NAMALWA (cell line): ENCODE data around the gene RGS11.

Experiments
- DNase-seq: peaks from one replicate; pipeline ENCODE4 v3.0.0-alpha.2; 2015; ENCODE audit warnings: low spot score

Gene RGS11

DNA sequence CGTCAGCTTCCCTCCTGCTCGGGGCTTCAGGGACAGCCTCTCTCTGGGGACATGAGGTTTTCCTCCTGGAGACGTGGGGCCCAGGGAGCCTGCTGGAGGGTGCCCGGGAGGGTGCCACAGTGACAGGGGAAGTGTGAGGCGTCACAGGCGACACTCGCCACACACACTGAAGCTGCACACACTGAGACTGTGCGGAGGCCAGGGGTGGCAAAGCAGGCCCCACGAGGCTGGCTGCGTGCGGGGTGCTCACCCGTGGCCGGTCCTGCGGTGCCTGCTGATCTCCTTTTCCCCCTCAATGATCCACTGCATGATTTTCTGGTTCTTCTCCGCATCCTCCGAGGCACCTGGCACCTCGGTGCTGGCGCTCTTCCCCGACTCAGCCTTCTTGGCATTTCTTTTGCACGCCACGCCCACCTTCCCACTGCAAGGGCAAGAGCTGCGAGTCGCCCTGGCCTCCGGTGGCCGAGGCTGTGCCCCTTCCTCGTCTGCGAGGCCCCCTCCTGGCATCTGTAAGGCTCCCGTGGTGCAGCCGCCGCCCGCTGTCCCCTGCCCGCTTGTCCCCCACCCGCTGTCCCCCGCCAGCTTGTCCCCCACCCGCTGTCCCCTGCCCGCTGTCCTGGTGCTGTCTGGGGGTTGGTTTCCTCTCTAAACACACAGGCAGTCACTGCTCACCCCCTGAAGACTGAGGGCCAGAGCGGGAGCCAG is 21.2 kb upstream of the RGS11 start:
- DNase-seq: no peak

DNA sequence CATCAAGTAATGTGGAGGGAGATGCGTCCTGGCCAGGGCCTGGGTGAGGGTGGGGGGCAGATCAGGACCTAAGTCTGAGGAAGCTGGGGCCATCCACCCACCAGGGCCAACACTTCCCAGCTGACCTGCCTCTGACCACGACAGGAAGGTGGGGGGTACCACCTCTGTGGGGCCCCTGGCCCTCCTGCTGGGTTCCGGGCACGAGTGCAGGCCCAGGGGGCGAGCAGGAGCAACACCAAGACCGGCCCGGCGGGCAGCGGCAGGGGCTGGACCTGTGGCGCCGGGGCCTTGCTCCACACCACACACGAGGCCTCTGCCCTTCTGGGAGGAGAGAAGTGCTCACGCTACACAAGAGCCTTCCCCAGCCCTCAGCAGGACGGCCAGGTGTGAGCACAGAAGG is 20.5 kb upstream of the RGS11 start:
- DNase-seq: no peak

DNA sequence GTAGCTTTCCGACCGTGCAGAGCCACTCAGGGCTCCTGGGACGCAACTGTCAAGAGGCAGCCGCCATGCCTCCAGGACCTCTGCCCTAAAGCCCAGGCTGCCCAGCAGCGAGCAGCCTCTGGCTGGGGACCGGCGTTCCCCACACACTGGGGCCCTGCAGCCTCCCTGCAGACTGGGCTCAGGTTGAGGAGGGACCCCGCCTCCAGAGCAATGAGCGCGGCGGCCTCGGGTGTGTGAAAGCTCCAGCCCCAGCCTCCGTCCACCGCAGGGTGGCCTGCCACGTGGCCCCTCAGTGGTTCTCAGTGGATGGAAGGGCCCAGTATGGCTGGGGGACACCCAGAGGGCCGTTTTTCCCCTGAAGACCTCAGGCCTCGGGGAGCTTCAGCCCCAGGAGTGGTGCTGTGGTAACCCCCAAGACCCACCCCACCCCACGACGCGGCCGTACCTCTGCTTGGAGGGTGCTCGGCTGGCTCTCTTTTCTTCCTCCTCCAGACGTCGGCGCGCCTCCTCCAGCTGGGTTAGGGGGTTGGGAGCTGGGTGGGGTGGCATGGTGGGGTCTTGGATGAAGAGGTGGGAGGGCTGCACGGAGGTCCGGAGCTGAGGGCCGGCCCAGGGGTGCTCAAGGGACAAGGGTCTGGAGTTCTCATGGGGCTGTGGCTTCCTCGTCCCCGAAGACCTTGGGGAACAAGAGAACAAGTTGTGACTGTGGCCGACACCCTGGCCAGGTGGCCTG is 17.5 kb upstream of the RGS11 start:
- no peak for DNase-seq

DNA sequence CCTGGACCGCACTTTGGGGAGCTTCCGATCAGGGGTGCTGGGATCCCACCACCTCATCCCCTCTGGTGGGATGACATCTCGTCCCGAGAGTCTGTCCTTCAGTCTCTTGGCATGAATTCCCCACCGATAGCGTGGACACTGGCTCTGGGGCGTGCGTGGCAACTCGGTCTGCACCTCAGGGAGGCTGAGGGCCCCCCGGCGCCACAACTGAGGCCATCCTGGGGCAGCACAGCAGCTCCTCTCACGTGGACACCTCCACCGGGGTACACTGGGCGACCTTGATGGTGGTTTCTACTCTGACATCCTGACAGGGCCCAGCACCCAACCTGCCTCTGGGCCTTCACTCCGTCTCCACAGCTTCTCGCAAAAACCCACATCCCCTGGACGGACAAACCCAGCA is 15.8 kb upstream of the RGS11 start:
- no peak for DNase-seq

GRCh38 chr16:290681-291405 is 15.1 kb upstream of the RGS11 start:
- DNase-seq: no peak

DNA sequence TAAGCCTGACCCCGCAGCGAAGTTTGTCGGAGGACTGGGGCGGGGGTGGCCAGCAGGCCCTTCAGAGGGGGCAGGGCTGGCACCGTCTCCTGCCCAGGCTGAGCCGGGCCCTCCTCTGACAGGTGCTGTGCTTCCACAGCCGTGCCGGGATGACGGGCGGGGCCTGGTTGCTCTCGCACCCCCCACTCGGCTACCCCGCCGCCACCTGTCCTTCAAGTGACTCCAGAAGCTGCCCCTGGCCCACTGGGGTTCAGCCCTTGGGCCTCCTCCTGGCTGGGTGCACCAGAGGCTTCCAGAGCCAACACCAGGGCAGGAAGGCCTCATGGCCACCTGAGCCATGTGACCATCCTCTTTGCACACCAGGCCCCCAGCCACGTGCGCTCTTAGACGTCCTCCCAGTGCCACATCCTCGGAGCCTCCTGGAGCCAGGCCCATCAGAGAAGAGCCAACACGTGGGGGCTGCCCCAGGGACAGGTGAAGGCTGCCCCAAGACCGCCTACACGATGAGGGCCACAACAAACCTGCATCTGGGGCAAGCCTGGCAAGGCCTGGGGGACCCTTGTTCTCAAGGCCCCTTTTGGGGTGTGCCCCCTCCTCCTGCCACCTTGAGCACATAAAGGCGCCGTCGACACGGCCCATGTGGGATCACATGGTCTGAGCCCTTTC is 14.4 kb upstream of the RGS11 start:
- no peak for DNase-seq

DNA sequence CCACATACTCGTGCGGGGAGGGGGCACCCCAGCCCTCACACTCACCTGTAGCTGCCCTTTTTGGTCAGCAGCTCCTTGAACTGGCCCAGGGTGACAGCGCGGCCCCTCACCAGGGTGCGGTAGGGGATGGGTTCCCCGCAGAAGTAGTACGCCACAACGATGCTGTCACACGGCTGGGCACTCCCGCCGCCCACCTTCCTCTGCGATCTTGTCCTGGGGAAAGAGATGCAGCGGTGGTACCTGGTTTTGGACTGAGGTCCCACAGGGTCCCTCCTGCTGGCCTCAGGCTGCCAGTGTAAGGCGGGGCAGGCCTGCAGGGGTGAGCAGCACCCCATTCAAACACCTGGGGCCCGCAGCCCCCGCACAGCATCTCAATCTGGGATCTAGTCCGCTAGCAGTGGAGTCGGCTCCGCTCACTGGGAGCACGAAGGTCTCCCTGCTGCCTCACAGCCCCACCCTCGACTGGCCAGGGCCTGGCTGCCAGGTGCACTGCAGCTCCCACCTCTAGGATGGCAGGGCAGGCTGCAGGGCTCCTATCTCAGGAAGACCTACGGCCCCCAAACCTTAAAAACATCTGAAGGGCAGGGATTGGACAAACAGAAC is 13.8 kb upstream of the RGS11 start:
- DNase-seq: no peak

DNA sequence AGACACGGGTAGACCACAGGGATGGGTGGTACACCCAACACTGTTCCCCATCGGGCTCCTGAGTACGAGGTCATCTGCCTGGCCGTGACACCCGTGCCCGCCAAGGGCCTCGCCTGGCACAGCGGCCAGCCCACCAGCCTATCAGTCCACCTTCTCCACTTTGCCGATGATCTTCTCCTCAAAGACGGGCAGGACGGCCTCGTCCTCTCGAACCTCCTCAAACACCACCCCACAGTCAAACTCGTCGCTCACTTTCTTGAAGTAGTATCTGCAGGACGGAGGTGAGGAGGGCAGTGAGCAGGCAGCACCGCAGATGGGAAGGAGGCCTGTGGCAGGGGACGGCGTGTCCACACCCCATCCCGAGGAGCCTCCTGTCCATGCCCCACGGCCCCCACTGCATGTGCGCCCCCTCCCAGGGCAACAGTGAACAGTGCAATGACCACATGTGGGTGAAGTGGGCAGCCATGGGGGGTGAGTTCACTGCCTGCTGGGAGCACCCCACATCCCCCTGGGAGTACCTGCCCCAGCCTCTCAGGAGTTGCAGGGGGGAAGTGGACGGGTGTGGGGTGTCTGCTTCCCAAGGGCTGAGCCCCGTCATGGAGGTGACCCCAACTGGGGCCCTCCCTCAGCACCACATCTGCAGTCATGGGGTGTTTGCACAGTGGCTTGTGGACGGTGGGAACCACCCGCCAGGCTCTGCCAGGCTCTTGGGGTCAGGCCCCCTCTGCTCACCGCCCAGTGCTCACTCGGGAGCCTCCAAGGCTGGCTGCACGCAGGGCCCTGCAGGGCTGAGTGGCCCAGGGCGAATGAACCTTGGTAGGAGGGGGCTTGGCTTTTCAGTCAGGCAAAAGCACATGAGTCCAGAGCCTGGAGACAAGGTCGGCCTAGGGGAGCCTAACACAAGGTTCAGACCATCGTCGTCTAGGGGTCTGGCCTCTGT is 12.5 kb upstream of the RGS11 start:
- no peak for DNase-seq

DNA sequence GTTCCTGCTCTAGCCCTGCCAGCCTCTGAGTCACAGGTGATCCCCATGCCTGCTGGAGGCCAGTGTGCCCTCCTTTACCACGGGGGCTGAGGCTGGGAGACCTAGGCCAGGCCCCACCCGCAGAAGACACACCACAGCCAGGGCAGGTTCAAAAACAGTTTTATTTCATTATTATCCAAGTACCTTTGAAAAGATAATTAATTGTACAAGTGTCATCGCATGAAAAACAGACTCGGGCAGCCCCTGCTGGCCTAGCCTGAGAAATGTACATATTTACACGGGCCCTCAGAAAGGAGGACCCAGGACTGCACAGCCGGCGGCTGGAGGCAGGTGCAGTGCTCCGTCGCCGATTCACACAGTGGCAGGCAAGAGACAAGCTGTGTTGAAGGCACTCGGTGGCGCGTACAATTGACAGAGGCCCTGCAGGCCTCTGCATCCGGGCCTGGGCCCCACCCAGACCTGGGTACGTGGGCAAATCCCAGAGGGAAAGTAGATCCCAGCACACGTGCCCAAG is 11.6 kb upstream of the RGS11 start:
- DNase-seq: peak; percentile 33

GRCh38 chr16:286491-287297 is 10.9 kb upstream of the RGS11 start:
- DNase-seq: no peak

DNA sequence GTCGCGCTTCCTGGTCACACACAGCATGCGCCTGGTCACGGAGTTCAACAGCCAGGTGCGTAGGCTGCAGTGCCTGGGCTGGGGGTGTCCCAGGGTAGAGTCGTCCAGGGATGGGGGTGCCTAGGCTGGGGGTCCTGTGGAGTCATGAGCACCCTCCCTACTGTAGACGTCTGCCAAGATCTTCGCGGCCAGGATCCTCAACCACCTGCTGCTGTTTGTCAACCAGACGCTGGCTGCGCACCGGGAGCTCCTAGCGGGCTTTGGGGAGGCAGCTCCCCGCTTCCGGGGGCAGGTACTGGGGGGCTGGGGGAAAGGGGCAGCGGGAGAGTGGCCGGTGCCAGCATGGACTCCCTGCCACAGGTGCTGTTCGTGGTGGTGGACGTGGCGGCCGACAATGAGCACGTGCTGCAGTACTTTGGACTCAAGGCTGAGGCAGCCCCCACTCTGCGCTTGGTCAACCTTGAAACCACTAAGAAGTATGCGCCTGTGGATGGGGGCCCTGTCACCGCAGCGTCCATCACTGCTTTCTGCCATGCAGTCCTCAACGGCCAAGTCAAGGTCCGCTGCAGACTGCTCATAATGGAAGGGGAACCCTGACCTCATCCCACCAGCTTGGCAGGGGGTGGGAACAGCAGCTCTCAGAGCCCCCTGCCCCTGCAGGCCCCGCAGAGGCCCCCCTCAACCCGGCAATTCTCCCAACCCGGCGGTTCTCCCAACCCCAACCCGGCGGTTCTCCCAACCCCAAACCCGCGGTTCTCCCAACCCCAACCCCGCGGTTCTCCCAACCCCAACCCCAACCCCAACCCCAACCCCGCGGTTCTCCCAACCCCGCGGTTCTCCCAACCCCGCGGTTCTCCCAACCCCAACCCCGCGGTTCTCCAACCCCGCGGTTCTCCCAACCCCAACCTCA is 9.7 kb upstream of the RGS11 start:
- DNase-seq: no peak

GRCh38 chr16:284204-285120 is 8.7 kb upstream of the RGS11 start:
- DNase-seq: no peak

GRCh38 chr16:283033-283805 is 7.5 kb upstream of the RGS11 start, which contains the start of gene PDIA2:
PDIA2 (plus strand) TSS chr16:283164; CDS start chr16:283170, 6 bp downstream.
- no peak for DNase-seq

DNA sequence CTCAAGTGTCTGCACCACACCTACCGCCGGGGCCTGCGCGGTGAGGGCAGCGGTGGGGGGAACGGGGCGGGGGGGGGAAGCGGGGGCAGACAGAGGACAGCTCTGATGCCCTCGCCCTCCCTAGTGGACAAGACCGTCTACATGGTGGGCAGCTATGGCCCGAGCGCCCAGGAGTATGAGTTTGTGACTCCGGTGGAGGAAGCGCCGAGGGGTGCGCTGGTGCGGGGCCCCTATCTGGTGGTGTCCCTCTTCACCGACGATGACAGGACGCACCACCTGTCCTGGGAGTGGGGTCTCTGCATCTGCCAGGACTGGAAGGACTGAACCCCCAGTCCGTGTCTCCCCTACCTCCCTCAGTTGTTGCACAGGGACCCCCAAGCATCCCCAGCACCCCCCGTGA is 6.7 kb upstream of the RGS11 start:
- no peak for DNase-seq

DNA sequence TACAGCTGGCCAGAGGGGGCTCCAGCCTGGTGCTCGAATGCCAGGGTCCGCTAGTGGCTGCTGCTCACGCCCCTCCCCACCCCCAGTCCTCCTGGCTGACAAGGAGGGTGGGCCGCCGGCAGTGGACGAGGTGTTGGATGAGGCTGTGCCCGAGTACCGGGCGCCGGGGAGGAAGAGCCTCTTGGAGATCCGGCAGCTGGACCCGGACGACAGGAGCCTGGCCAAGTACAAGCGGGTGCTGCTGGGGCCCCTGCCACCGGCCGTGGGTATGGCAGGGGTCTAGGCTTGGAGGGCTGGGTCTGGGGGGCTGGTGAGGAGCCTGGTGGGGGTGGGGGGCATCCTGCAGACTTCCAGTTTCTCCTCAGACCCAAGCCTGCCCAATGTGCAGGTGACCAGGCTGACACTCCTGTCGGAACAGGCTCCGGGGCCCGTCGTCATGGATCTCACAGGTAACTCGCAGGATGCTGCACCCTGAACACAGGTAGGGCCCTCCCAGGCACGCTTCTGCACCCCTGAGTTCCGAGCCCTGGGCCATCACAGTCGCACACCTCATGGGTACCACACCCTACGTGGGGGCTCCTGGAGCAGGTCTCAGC is 6.0 kb upstream of the RGS11 start:
- DNase-seq: no peak

- no peak for DNase-seq
Measured at GRCh38 chr16:280991-281659, 5.4 kb upstream of the RGS11 start.
